ENCODE measurements around the gene GPR55. TPM values are rescaled to one million over a fixed set of nuclear protein-coding genes. Genes with fewer than 3 reads are reported as not detected.

GPR55 gene
- total and polyA plus RNA-seq, 2 of the 8 experiments (the other 6 are each of a cell fraction or from before 2014, with no cell fraction given) = not detected

- H4K5ac ChIP-seq (ENCODE audit: insufficient read length, low read depth, low read length) = peak overlapping the region; percentile 18
- WGBS, 2 experiments (ENCODE audit: extremely low coverage in 1 of 2, insufficient coverage in 1 of 2, insufficient read length in 1 of 2, insufficient replicate concordance in 2 of 2, low coverage in 1 of 2, low lambda C conversion rate in 2 of 2, missing lambda C conversion rate in 1 of 2) = 4% methylated on average over 8 of the region's 8 CpGs; no CpG with 5 or more reads in 1 of the 2 experiments
- no peak overlapping the region for H2AK5ac ChIP-seq (ENCODE audit: low read depth, low read length)
- peak overlapping the region; percentile 75 for H3K27ac ChIP-seq (ENCODE audit: low read depth, low read length)
- no peaks in the 10 kb centered on the region for H3K79me2 ChIP-seq (ENCODE audit: control insufficient read depth in 1 of 2, insufficient read depth in 2 of 2, low read length in 2 of 2)
- H2BK15ac ChIP-seq (ENCODE audit: low read length) = no peak overlapping the region
- H3K23me2 ChIP-seq (ENCODE audit: low read depth, low read length) = no peaks in the 10 kb centered on the region
- FAIRE-seq = peak; percentile 98
- ChIA-PET POLR2A (ENCODE audit: partially characterized antibody) (interaction anchor here (0.6 to 2.1 kb wide), 12 partner anchors 8 to 1079 kb away, joined by 3 to 13 read pairs (median 4); no protein-coding TSS in a partner anchor), CTCF (ENCODE audit: partially characterized antibody) (interaction anchor here (0.6 to 21.7 kb wide), 30 partner anchors 11 to 269 kb away, joined by 3 to 332 read pairs (median 4); partner anchors contain the start of genes GPR55 and PSMD1)
- peak overlapping the region; percentile 7; the same call in 1 of the 2 replicates for H3K18ac ChIP-seq (ENCODE audit: extremely low read depth, low read length)
- no peaks in the 10 kb centered on the region for H4K20me1 ChIP-seq (replicated peaks in 1 of 2; ENCODE audit: control insufficient read depth in 1 of 2, insufficient read depth in 2 of 2, low read length in 2 of 2)
- no peaks in the 10 kb centered on the region for H3K9me3 ChIP-seq (ENCODE audit: insufficient read depth in 2 of 2, low read depth in 1 of 2, low read length in 1 of 2)
- no peaks in the 10 kb centered on the region for H3K36me3 ChIP-seq (ENCODE audit: control insufficient read depth in 2 of 4, insufficient read depth in 4 of 4, low read length in 3 of 4)
- H2BK12ac ChIP-seq (ENCODE audit: low read depth, low read length) = 0 out of 2 replicates have a peak overlapping the region, but pooled peaks have one; percentile 40
- no peak overlapping the region for H3K9ac ChIP-seq (replicated peaks in 1 of 4; ENCODE audit: extremely low read depth in 1 of 4, low read depth in 3 of 4, low read length in 3 of 4)
- H3K4me2 ChIP-seq (ENCODE audit: insufficient read depth in 1 of 2, low read depth in 2 of 2, low read length in 2 of 2) = peak overlapping the region; percentile 12 to 73
- H3K56ac ChIP-seq (replicated peaks; ENCODE audit: insufficient read length, low read depth, low read length) = no peak overlapping the region
- DNase-seq (ENCODE audit: low read depth in 1 of 2, low spot score in 2 of 2) = peak; percentile 51 to 78
- H3K79me1 ChIP-seq (ENCODE audit: low read depth, low read length) = no peaks in the 10 kb centered on the region
- H2BK20ac ChIP-seq (ENCODE audit: low read length) = 0 out of 2 replicates have a peak overlapping the region, but pooled peaks have one; percentile 62
- H3K4ac ChIP-seq (replicated peaks; ENCODE audit: insufficient read length, low read depth, low read length) = no peak overlapping the region
- peak overlapping the region in 2 of 4 experiments; percentile 42 to 46; a peak in 3 of 8 replicates for H3K4me3 ChIP-seq (ENCODE audit: extremely low read depth in 1 of 4, insufficient read depth in 2 of 4, low read depth in 3 of 4, low read length in 4 of 4)
- H3K27me3 ChIP-seq (replicated peaks in 1 of 4; ENCODE audit: control insufficient read depth in 3 of 4, extremely low read depth in 1 of 4, insufficient read depth in 3 of 4, low read length in 3 of 4) = peaks cover 0 to 13% (median 0%) of the 10 kb centered on the region in 4 experiments; a peak in 3 of 7 replicates
- H3K4me1 ChIP-seq (replicated peaks in 1 of 4; ENCODE audit: control insufficient read depth in 3 of 4, insufficient read depth in 4 of 4, low read length in 3 of 4) = peaks cover 7 to 32% (median 18%) of the 10 kb centered on the region in 4 experiments
- H3K23ac ChIP-seq (ENCODE audit: insufficient read length) = no peak overlapping the region
- no peak overlapping the region for H2BK120ac ChIP-seq (replicated peaks; ENCODE audit: low read depth, low read length)
- no peak overlapping the region for H4K8ac ChIP-seq (ENCODE audit: extremely low read depth, insufficient read depth, low read length)
- peak overlapping the region; percentile 96; the same call in 1 of the 2 replicates for H2BK5ac ChIP-seq (ENCODE audit: low read depth, low read length)
- H2AFZ ChIP-seq (ENCODE audit: low read length) = peak overlapping the region; percentile 77; the same call in 1 of the 2 replicates
- no peak overlapping the region for H3K14ac ChIP-seq (ENCODE audit: insufficient read length)
- peak overlapping the region; percentile 5 for H4K91ac ChIP-seq (replicated peaks; ENCODE audit: insufficient read length, low read length)
- TF ChIP-seq SRF (IDR thresholded peaks at IDR 0.05; ENCODE audit: low read depth, low read length) (no peak), NRF1 (IDR thresholded peaks at IDR 0.05; ENCODE audit: low read depth, low read length) (no peak), BRCA1 (IDR thresholded peaks at IDR 0.05; ENCODE audit: low read depth, low read length) (no peak)
Observed at GRCh38 chr2:230902180-230902899, 22.7 kb downstream of the GPR55 start.

Measured in H1 (cell line).